DOHH2 (cell line): ENCODE results near the gene MMP24OS.

Experiments used
- H3F3A ChIP-seq: fragments of 200-600 bp; sonication (generic), shearing (Covaris generic); 2 replicates; pipeline ENCODE4 v1.6.0; 2016; ENCODE audit warnings: antibody characterized with exemption, mild to moderate bottlenecking; ENCODE audit not compliant: control insufficient read depth, insufficient read depth
- H3K27ac ChIP-seq: fragments of 200-600 bp; sonication (generic); 2 replicates; pipeline ENCODE4 v1.5.1; 2014; ENCODE audit warnings: low read depth, mild to moderate bottlenecking, low read length, moderate library complexity
- H3K27me3 ChIP-seq: fragments of 200-600 bp; sonication (generic); 2 replicates; pipeline ENCODE4 v1.6.1; 2014; ENCODE audit warnings: mild to moderate bottlenecking, low read length, mixed read lengths; ENCODE audit not compliant: control insufficient read depth
- H3K36me3 ChIP-seq: fragments of 200-600 bp; sonication (generic); 2 replicates; pipeline ENCODE4 v1.6.1; 2014; ENCODE audit warnings: mild to moderate bottlenecking, low read length, moderate library complexity, mixed read lengths; ENCODE audit not compliant: control insufficient read depth
- H3K4me1 ChIP-seq: fragments of 200-600 bp; sonication (generic); 2 replicates; pipeline ENCODE4 v1.6.1; 2014; ENCODE audit warnings: mild to moderate bottlenecking, low read length, mixed read lengths; ENCODE audit not compliant: control insufficient read depth
- H3K4me2 ChIP-seq: fragments of 200-600 bp; sonication (generic); 2 replicates; pipeline ENCODE4 v1.6.0; 2014; ENCODE audit warnings: mild to moderate bottlenecking, low read length, moderate library complexity
- H3K4me3 ChIP-seq: fragments of 200-600 bp; sonication (generic); 2 replicates; pipeline ENCODE4 v1.5.1; 2014; ENCODE audit warnings: mild to moderate bottlenecking, low read length, mixed read lengths
- H3K79me2 ChIP-seq: fragments of 200-600 bp; sonication (generic); 2 replicates; pipeline ENCODE4 v1.6.1; 2014; ENCODE audit warnings: mild to moderate bottlenecking, low read length, mixed read lengths; ENCODE audit not compliant: control insufficient read depth
- H3K9me2 ChIP-seq: fragments of 200-600 bp; sonication (generic); replicated peaks from 2 replicates; pipeline ENCODE4 v1.6.1; 2014; ENCODE audit warnings: mild to moderate bottlenecking, low read length, mixed read lengths; ENCODE audit not compliant: control insufficient read depth
- H3K9me3 ChIP-seq: fragments of 200-600 bp; sonication (generic); 2 replicates; pipeline ENCODE4 v1.6.1; 2014; ENCODE audit warnings: antibody characterized with exemption, low read length, mixed read lengths; ENCODE audit not compliant: control insufficient read depth, insufficient read depth
- H4K20me1 ChIP-seq: fragments of 200-600 bp; sonication (generic); 2 replicates; pipeline ENCODE4 v1.6.0; 2014; ENCODE audit warnings: low read depth, mild to moderate bottlenecking, antibody characterized with exemption, low read length, moderate library complexity; ENCODE audit not compliant: control insufficient read depth, insufficient read depth
- CTCF ChIP-seq: fragments of 200-600 bp; sonication (generic); IDR thresholded peaks from one replicate; pipeline ENCODE4 v1.5.1; 2014; ENCODE audit warnings: antibody characterized with exemption, mild to moderate bottlenecking, low read depth, low read length; ENCODE audit not compliant: poor library complexity, severe bottlenecking
- EZH2phosphoT487 ChIP-seq: fragments of 200-600 bp; sonication (generic); IDR thresholded peaks from 2 replicates; pipeline ENCODE4 v1.6.1; 2017; ENCODE audit warnings: borderline replicate concordance, mild to moderate bottlenecking, antibody characterized with exemption, low read length, moderate library complexity, mixed read lengths

MMP24OS gene

GRCh38 chr20:35302421-35303335, 24.8 kb upstream of the MMP24OS start:
- TF ChIP-seq CTCF (no peak), EZH2phosphoT487 (no peak)
- H3K4me2 ChIP-seq, result no peak overlapping the region
- peaks cover 4% of the 10 kb centered on the region; the same call in 1 of the 2 replicates for H3K36me3 ChIP-seq

GRCh38 chr20:35301426-35301825, 23.5 kb upstream of the MMP24OS start:
- Histone ChIP-seq H3K4me3 (no peak overlapping the region), H3K9me2 (no peaks in the 10 kb centered on the region), H4K20me1 (no peaks in the 10 kb centered on the region), H3F3A (no peaks in the 10 kb centered on the region), H3K36me3 (peaks cover 4% of the 10 kb centered on the region; the same call in 1 of the 2 replicates), H3K27ac (no peak overlapping the region), H3K4me1 (peaks cover 7% of the 10 kb centered on the region; the same call in 1 of the 2 replicates), H3K9me3 (no peaks in the 10 kb centered on the region), H3K27me3 (no peaks in the 10 kb centered on the region; the same call in 1 of the 2 replicates), H3K4me2 (no peak overlapping the region), H3K79me2 (no peaks in the 10 kb centered on the region)
- TF ChIP-seq CTCF, result no peak
- no peak for TF ChIP-seq EZH2phosphoT487

More at GRCh38 chr20:35302421-35303335, 24.8 kb upstream of the MMP24OS start:
- H3K9me2 ChIP-seq, result no peaks in the 10 kb centered on the region
- H3F3A ChIP-seq, result no peaks in the 10 kb centered on the region
- H3K27ac ChIP-seq, result no peak overlapping the region
- H3K4me3 ChIP-seq, result no peak overlapping the region
- H4K20me1 ChIP-seq, result no peaks in the 10 kb centered on the region
- no peaks in the 10 kb centered on the region for H3K79me2 ChIP-seq
- peaks cover 7% of the 10 kb centered on the region; the same call in 1 of the 2 replicates for H3K4me1 ChIP-seq
- H3K9me3 ChIP-seq, result no peaks in the 10 kb centered on the region
- no peaks in the 10 kb centered on the region for H3K27me3 ChIP-seq

DNA sequence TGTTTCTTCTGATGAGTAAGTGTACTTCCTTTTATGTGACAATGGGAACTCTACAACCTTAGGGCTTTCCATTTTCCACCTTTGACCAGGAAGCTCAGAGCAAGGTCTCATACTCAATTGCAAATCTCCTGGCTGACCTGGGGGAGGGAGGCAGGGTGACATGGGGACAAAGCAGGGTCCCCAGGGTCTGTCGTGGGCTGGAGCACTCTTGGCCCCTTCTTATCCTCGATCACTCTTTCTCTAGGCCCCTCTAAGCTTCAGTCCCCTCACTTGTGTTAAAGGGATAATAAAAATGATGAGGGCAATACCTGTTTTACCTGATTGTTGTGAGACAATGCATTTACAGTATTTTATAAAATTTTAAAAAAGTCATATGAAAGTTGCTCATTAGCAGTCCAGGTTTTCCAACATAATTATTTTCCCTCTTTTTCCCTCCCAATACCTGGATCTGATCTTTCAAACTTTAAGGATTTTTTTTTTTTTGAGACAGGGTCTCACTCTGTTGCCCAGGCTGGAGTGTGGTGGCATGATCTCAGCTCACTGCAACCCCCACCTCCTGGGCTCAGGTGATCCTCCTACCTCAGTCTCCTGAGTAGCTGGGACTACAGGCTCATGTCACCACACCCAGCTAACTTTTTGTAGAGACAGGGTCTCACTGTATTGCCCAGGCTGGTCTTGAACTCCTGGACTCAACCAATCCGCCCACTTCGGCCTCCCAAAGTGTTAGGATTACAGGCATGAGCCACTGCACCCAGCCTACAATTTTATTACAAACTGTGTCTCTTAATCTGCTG, 22.7 kb upstream of the MMP24OS start:
- Histone ChIP-seq H3K4me3 (no peak overlapping the region), H3K9me2 (no peaks in the 10 kb centered on the region), H3K27ac (no peak overlapping the region), H3K4me2 (no peak overlapping the region), H3K4me1 (peaks cover 7% of the 10 kb centered on the region; the same call in 1 of the 2 replicates), H3K27me3 (no peaks in the 10 kb centered on the region; the same call in 1 of the 2 replicates), H3F3A (no peaks in the 10 kb centered on the region), H3K9me3 (no peaks in the 10 kb centered on the region), H4K20me1 (no peaks in the 10 kb centered on the region), H3K36me3 (peaks cover 4% of the 10 kb centered on the region; the same call in 1 of the 2 replicates), H3K79me2 (no peaks in the 10 kb centered on the region)
- no peak for TF ChIP-seq CTCF
- TF ChIP-seq EZH2phosphoT487, result no peak
